ENCODE results near the gene ZNF365.

Gene ZNF365

DNA sequence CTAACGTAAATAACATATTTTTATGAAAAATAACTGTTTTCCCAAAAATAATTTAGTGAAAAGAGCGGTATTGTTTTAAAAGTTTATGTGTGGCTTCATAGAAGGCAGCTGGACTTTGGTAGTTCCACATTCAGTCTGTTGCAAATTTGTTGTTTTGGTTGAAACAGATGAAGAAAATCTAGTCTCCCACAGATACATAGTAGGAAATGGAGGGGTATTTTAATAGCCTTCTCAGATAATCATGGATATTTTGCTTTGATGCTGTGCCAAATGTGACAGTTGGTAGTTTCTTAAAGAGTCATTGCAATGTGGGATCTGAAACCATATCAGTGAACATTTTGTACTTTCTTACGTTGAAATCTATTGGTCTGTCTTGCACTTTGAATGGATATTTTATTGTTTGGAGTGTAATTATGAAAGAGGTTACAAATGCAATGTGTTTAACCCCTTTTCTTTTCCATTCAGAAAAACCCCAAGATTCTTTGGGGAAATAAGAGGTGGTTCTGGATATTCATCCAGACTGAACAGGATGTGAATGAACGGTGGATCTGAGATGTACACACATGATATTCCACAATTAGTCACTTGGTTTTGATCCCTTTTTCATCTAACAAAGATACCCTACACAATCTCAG lies 10.4 kb downstream of the ZNF365 start:
- TF ChIP-seq SIN3A (IDR thresholded peaks at IDR 0.05; ENCODE audit: borderline replicate concordance, insufficient read depth, low read length), result no peak
- no peak for TF ChIP-seq FOXP2 (optimal IDR thresholded peaks at IDR 0.05; ENCODE audit: borderline replicate concordance, extremely low read depth, extremely low read length, insufficient read depth)
- TF ChIP-seq POLR2AphosphoS5 (IDR thresholded peaks at IDR 0.05; ENCODE audit: low read depth, low read length), result no peak
- no peak for TF ChIP-seq TAF1 (IDR thresholded peaks at IDR 0.05; ENCODE audit: borderline replicate concordance, insufficient read depth, low read length)
- TF ChIP-seq, protein P1, sequence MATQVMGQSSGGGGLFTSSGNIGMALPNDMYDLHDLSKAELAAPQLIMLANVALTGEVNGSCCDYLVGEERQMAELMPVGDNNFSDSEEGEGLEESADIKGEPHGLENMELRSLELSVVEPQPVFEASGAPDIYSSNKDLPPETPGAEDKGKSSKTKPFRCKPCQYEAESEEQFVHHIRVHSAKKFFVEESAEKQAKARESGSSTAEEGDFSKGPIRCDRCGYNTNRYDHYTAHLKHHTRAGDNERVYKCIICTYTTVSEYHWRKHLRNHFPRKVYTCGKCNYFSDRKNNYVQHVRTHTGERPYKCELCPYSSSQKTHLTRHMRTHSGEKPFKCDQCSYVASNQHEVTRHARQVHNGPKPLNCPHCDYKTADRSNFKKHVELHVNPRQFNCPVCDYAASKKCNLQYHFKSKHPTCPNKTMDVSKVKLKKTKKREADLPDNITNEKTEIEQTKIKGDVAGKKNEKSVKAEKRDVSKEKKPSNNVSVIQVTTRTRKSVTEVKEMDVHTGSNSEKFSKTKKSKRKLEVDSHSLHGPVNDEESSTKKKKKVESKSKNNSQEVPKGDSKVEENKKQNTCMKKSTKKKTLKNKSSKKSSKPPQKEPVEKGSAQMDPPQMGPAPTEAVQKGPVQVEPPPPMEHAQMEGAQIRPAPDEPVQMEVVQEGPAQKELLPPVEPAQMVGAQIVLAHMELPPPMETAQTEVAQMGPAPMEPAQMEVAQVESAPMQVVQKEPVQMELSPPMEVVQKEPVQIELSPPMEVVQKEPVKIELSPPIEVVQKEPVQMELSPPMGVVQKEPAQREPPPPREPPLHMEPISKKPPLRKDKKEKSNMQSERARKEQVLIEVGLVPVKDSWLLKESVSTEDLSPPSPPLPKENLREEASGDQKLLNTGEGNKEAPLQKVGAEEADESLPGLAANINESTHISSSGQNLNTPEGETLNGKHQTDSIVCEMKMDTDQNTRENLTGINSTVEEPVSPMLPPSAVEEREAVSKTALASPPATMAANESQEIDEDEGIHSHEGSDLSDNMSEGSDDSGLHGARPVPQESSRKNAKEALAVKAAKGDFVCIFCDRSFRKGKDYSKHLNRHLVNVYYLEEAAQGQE (IDR thresholded peaks at IDR 0.05; ENCODE audit: insufficient read depth in 1 of 2, low read depth in 2 of 2, low read length in 2 of 2), result no peak

DNA sequence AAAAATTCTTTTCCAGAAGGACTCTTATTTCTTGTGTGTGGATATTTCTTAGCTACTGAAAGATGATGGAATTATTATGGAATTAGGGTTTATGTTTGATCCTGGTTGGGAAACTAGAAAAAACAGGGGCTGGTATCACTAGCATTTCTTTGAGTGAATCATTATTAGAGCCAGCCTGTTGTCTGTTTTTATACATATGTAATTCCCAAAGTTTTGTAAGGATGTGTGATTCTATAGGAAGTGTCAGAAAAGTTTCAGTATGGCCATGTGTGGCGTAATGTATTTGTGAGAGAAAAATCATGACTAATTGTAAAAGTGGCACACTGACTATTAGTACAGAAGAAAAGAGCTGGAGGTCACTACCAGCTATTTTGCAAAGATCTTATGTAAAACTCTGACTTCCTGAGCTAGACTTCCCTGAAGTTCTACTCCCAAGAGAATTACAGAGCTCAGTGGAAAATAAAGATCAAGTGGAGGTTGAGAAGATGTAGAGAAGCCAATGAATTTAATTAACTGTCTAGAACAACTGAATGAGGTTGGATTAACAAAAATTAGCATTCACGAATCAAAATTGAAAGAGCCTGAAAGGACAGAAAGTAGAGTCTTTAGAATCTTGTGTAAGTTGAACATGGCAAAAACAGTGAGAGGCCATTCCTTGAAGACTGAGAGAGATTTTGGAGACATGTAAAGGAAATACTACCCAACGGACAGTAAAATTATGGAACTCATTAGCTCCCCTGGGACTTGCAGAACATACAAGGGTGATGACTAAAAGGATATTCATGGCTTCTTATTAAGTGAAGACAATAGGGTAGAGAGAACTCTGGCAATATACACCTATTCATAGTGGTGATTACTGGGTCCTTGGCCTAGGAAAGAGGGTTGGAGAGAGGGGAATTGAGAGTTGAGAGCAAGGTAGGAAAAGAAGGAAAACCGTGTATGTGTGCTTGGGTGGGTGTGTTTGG lies 12.5 kb downstream of the ZNF365 start:
- TF ChIP-seq SIN3A (IDR thresholded peaks at IDR 0.05; ENCODE audit: borderline replicate concordance, insufficient read depth, low read length) (no peak), TAF1 (IDR thresholded peaks at IDR 0.05; ENCODE audit: borderline replicate concordance, insufficient read depth, low read length) (no peak), POLR2AphosphoS5 (IDR thresholded peaks at IDR 0.05; ENCODE audit: low read depth, low read length) (no peak), FOXP2 (optimal IDR thresholded peaks at IDR 0.05; ENCODE audit: borderline replicate concordance, extremely low read depth, extremely low read length, insufficient read depth) (no peak)
- TF ChIP-seq, protein P1 (IDR thresholded peaks at IDR 0.05; ENCODE audit: insufficient read depth in 1 of 2, low read depth in 2 of 2, low read length in 2 of 2), result no peak

DNA sequence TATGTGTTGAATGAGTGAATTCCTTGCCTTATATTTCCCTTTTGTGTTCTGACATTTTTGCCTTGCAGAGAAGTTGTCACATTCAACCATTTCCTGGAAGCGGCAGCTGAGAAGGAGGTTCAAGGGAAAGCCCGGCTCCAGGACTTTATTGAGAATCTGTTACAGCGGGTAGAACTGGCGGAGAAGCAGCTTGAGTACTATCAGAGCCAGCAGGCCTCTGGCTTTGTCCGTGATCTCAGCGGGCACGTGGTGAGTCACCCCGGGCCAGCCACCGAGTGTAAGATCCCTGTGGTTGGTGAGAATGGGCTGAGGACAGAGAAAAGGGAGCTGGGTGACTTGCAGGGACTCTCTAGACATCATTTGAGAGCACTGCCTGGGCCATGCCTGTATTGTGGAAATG lies 14.2 kb downstream of the ZNF365 start:
- TF ChIP-seq SIN3A (IDR thresholded peaks at IDR 0.05; ENCODE audit: borderline replicate concordance, insufficient read depth, low read length), result no peak
- TF ChIP-seq POLR2AphosphoS5 (IDR thresholded peaks at IDR 0.05; ENCODE audit: low read depth, low read length), result no peak
- TF ChIP-seq TAF1 (IDR thresholded peaks at IDR 0.05; ENCODE audit: borderline replicate concordance, insufficient read depth, low read length), result no peak
- TF ChIP-seq, protein P1 (IDR thresholded peaks at IDR 0.05; ENCODE audit: insufficient read depth in 1 of 2, low read depth in 2 of 2, low read length in 2 of 2), result no peak
- TF ChIP-seq FOXP2 (optimal IDR thresholded peaks at IDR 0.05; ENCODE audit: borderline replicate concordance, extremely low read depth, extremely low read length, insufficient read depth), result no peak

DNA sequence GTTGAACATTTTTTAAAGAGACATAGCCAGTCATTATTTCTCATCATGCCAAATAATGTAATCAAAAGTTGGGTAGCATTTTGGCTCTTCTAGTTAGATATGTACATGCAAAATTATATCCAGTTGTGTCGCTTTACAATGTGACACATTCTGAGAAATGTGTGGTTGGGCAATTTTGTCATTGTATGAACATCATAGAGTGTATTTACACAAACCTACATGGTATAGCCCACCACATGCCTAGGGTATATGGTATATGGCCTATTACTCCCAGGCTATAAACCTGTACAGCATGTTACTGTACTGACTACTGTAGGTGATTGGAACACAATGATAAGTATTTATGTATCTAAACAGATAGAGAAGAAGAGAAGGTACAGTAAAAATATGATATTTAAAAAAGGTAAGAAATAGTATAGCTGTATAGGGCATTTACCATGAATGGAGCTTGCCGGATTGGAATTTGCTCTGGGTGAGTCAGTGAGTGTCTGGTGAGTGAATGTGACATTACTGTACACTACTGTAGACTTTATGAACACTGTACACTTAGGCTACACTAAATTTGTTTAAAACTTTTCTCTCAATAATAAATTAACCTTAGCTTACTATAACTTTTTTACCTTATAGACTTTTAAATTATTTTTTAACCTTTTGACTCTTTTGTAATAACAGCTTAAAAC lies 16.5 kb downstream of the ZNF365 start:
- no peak for TF ChIP-seq FOXP2 (optimal IDR thresholded peaks at IDR 0.05; ENCODE audit: borderline replicate concordance, extremely low read depth, extremely low read length, insufficient read depth)
- no peak for TF ChIP-seq SIN3A (IDR thresholded peaks at IDR 0.05; ENCODE audit: borderline replicate concordance, insufficient read depth, low read length)
- no peak for TF ChIP-seq TAF1 (IDR thresholded peaks at IDR 0.05; ENCODE audit: borderline replicate concordance, insufficient read depth, low read length)
- no peak for TF ChIP-seq POLR2AphosphoS5 (IDR thresholded peaks at IDR 0.05; ENCODE audit: low read depth, low read length)
- TF ChIP-seq, protein P1 (IDR thresholded peaks at IDR 0.05; ENCODE audit: insufficient read depth in 1 of 2, low read depth in 2 of 2, low read length in 2 of 2), result no peak
